GM21825 (cell line): Measurements from ENCODE around the gene PDXDC1.
"Not testable (repeated sequence)": the region's sequence is repeated elsewhere in the genome, so short reads cannot be mapped to it uniquely, and the experiment has no call there.

Experiments
- ATAC-seq: cut with Tn5 transposase; IDR thresholded peaks from one replicate; pipeline ENCODE4 v1.9.1; 2021; ENCODE audit warnings: mild to moderate bottlenecking, moderate library complexity; ENCODE audit not compliant: unreplicated experiment

PDXDC1 gene

GRCh38 chr16:14971621-14972228 is 3.1 kb upstream of the PDXDC1 start:
- not testable (repeated sequence) for ATAC-seq

GRCh38 chr16:14973785-14974322 is 972 bp upstream of the PDXDC1 start:
- ATAC-seq = not testable (repeated sequence)

DNA sequence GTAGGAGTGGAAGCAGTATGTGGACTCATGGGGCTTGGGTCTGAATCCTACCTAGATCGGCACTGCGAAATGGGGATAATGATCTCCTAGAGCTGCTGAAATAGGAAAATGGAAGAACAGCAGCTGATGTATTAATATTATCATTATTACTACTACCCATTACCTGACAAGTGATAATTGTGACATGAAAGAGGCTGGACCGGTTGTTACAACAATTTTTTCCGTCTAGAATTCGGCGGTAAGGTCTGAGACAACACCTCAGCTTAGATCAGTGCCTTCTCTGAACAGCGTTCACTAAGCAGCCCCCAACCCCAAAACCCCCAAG is 533 bp upstream of the PDXDC1 start:
- not testable (repeated sequence) for ATAC-seq

DNA sequence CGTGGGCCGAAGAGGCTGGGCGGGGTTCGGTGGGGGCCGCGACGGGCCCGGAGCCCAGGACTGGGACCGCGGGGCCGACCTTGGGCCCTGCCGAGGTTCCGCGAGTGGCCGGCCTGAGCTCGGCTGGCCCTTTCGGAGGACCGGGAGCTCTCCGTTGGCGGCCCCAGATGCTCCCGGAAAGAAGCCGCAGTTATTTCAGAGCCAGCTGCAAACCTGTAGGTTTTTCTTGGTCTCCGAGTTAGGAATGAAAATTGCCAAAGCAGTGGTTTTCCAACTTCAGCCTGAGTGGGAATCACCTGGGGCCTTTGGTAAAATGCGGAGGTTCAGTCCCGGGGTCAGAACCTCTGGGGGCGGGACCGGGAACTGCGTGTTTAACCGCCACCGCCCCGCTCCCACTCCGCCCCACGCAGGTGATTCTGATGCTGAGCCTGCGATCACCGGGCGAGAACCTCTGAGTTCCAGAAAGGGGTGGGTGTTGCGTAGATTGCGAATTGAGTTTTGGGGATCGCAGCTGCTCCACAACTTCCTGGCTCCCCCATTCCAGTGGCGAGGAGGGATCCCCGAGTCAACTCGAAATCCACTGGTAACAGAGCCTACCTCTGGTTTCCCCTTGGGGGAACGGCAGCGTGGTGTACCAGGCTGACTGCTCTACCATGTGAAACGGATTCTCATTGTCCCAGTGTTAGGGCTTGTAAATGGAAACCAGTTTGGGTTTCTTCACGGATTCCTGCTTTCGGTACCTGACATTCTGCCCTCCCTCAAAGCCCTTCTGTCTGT is 780 bp downstream of the PDXDC1 start:
- peak; percentile 12 for ATAC-seq

- ATAC-seq = not testable (repeated sequence)
Observed at GRCh38 chr16:14976971-14977736, 2.3 kb downstream of the PDXDC1 start.

DNA sequence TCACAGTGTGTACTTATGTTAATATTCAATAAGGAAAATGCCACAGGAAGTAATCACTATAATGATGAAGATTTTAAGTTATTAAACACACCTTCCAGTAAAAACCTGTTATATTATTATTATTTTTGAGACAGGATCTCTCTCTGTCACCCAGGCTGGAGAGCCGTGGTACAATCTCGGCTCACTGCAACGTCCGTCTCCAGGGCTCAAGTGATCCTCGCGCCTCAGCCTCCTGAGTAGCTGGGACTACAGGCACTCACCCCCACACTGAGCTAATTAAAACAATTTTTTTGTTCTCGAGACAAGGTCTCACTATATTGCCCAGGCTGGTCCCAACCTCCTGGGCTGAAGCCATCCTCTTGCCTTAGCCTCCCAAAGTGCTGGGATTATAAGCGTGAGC is 3.5 kb downstream of the PDXDC1 start:
- ATAC-seq = not testable (repeated sequence)

DNA sequence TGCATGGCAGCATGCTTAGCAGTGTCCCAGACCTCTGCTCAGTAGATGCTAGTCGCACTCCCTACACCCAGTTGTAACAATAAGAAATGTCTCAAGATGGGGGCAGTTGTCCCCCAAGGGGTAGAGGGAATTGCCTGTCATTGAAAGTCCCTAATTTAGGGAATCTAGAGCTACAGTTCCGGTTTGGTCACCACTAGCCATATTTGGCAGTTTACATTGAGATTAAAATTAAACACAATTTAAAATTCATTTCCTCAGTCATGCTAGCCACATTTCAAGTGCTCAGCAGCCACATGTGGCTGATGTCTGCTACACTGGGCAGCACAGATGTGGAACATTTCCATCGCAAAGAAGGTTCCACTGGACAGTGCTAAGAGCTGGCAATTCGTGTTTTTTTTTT is 4.1 kb downstream of the PDXDC1 start:
- not testable (repeated sequence) for ATAC-seq

- ATAC-seq = not testable (repeated sequence)
Observed at GRCh38 chr16:14981234-14981633, 6.4 kb downstream of the PDXDC1 start.

DNA sequence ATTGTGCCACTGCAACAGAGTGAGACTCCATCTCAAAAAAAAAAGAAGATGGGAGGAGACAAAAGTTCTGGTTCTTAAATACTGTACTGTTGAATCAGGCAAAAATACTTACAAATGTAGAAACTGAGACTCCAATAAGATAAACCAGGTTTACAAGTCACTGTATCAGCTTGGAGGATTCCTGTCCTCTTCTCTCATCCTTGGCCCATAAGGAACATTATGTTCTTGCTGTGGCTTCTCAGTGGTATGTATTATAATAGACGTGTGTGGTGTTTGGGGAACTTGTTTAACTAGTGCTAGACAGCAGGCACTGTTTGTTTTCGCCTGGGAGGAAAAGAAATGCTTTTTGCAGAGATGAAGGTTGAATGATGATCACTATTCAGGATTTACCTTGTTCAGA is 7.7 kb downstream of the PDXDC1 start:
- not testable (repeated sequence) for ATAC-seq

- ATAC-seq = not testable (repeated sequence)
Observed at GRCh38 chr16:14988092-14988491, 13.3 kb downstream of the PDXDC1 start.

GRCh38 chr16:14988661-14989191 is 13.9 kb downstream of the PDXDC1 start:
- not testable (repeated sequence) for ATAC-seq

GRCh38 chr16:14989291-14990281 is 14.8 kb downstream of the PDXDC1 start:
- not testable (repeated sequence) for ATAC-seq

DNA sequence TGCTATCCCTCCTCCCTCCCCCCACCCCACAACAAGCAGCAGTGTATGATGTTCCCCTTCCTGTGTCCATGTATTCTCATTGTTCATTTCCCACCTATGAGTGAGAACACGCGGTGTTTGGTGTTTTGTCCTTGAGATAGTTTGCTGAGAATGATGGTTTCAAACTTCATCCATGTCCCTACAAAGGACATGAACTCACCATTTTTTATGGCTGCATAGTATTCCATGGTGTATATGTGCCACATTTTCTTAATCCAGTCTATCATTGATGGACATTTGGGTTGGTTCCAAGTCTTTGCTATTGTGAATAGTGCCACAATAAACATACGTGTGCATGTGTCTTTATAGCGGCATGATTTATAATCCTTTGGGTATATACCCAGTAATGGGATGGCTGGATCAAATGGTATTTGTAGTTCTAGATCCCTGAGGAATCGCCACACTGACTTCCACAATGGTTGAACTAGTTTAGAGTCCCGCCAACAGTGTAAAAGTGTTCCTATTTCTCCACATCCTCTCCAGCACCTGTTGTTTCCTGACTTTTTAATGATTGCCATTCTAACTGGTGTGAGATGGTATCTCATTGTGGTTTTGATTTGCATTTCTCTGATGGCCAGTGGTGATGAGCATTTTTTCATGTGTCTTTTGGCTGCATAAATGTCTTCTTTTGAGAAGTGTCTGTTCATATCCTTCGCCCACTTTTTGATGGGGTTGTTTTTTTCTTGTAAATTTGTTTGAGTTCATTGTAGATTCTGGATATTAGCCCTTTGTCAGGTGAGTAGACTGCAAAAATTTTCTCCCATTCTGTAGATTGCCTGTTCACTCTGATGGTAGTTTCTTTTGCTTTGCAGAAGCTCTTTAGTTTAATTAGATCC is 18.7 kb downstream of the PDXDC1 start:
- ATAC-seq = not testable (repeated sequence)

GRCh38 chr16:14996702-14997101 is 21.9 kb downstream of the PDXDC1 start:
- ATAC-seq = not testable (repeated sequence)

DNA sequence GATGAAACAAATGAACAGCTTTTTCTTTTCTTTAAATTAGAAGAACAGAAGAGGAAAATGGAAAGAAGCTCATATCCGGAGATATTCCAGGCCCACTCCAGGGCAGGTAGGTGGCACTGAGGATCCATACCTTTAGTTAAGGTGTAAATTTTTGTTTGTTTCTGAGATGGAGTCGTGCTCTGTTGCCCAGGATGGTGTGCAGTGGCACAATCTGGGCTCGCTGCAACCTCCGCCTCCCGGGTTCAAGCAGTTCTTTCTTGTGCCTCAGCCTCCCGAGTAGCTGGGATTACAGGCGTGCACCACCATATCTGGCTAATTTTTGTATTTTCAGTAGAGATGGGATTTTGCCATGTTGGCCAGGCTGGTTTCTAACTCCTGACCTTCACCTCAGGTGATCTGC is 23.5 kb downstream of the PDXDC1 start:
- not testable (repeated sequence) for ATAC-seq

- ATAC-seq = not testable (repeated sequence)
Observed at GRCh38 chr16:14999845-15000244, 25.0 kb downstream of the PDXDC1 start.

- ATAC-seq = not testable (repeated sequence)
Observed at GRCh38 chr16:15002448-15002847, 27.6 kb downstream of the PDXDC1 start.

GRCh38 chr16:15005357-15006132 is 30.7 kb downstream of the PDXDC1 start:
- not testable (repeated sequence) for ATAC-seq
